Stimulated activated CD4-positive, alpha-beta T cell treated with anti-CD3 and anti-CD28 coated beads, Interleukin-1b, Interleukin-23, amount 100 ng/mL, for 24 hours (primary cell): ENCODE measurements around the gene ADAM12.

ENCODE experiments used
- DNase-seq, 4 experiments: peaks; one replicate each; pipeline ENCODE4 v3.0.0-alpha.2; 2020; ENCODE audit warnings: low read depth in 4 of 4, low spot score in 1 of 4

ADAM12 gene

DNA sequence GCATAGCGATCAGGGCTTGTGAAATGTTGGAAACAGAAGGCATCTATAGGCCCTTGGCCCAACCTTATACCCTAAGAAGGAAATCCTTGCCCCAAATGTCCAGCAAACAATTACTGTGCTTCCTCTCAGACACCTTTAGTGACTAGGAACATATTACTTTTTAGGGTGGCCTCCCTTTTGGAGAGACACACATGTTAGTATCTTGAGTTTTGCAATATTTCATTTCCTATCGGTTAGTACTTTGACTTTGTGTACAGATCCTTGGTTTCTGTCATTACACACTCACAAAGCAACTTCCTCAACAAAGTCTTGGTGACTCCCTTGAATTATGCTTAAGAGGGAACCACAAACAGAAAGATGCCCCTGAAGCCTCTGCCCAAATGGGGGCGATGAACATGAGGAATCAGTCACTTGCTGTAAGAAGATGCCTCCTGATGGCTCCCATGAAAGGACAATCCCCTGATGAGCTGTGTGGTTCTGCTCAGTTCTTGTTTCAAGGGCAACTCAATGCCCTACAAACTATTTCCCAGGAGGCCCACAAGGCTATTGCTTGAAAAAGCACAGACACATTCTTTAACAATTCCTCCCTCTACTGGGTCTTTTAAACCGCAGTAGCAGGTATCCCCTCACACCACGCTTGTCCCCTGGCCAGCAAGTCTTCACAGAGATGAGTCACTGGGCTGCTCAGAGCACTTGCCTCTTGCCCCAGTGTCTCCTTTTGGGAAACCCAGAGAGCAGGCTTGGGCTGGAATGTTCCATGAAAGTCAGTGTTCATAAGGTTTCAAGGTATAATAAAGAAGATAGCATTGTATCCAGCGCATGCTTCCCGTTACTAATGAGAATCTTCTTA lies 295.7 kb downstream of the ADAM12 start:
- no peak for DNase-seq

DNA sequence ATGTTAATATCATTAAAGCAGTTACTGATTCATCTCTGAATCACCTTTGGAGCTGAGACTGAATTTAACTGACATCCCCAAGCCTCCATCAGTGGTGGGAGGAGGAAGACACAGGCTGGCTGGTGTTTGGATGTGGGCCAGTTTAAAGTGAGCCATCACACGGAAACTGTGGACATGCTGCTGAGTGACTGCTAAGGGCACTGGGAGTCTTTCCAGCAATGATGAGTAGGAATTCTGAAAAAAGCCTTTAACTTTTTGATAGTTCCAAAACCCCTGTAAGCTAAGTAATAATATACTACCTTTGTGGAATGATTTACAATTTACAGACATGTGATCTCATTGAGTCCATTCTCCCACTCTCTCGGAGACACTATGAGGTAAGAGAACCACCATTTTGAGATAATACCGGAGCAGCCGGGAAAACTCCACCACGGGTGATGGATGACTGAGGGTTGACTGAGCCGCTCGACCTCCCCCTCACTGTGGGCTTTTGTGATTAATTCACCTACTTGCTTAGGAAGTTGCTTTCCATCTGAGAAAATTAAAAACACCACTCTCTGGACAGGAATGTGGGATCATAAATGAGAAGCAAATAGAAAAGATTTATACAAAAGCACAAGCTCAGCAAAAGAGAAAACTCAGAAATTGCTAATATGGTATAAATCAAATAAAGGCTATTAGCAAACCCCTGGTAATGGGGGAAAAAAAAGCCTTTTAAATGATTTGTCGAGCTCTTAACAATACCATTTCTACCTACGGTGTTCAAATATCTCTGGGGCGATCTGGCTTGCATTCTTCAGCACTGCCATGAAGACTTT lies 297.2 kb downstream of the ADAM12 start:
- no peak for DNase-seq

DNA sequence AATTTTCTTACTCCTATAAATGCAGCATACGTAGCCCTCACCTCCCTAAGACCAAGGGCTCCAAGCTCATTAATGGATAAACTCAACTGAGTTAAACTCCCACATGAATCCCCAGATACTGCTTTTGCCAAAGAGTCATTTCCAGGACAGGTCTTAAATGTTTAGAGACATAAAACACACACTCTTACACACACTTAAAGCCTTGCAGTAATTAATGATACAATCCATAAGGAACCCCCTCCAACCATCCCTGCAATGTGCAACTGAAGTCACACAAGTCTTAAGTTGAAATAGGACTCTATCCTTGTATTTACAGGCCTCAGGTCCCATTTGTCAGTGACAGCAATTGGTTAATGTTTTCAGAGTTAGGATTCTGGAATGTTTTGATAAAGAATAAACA lies 297.8 kb downstream of the ADAM12 start:
- no peak for DNase-seq

DNA sequence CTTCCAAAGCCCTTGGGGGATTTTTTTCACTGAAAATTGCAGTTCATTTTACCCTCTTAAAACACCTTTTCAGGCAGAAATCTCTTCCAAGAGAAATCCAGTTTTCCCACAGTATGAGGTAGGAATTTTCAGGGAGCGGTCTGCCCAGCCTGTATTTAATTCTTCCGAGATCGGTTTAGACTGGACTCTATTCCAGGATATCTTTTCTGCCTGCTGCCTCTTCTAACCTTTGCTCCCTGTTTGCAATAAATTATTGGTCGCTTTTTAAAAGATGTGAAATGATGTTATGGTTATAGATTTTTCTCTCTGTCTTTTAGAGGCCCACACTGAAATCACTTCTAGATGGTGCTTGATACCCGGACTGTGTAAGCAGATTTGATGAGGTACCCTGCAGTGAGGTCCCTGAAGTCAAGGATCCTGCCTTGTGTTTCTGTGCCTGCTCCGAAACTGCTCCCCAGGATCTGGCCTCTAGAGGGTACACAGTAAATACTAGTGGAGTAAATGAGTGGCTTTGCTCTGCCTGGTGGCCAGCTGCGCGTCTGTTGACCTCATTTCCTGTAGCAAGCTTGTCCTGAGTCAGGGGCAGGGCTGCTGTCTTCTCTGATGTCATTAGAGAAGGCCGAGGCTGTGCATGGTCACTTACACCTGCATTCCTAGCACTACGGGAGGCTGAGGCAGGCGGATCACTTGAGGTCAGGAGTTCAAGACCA lies 300.3 kb downstream of the ADAM12 start:
- DNase-seq, result no peak

DNA sequence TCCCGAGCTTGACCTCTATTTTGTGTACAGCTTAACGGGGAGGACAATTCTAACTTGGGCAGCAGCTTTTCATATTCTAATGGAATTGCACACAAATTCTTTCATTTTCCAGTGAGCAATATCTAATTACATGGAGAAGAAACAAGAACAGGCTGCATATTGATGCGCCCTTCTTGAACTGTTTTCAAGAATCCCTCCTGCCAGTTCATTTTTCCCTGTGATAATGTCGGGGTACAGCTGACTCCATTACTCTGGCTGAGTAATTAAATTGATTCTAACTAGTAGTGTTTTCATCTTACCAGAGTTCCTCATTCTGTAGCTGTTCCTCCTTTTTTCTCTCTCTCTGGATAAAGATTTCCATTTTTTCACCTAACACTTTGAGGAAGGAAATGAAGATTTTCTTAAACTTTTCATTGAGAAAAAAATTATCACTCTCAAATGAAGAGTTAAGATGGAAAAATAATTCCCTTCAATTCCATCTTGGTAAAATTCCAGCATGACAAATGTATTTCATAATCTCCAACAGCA lies 301.1 kb downstream of the ADAM12 start:
- DNase-seq, result no peak

DNA sequence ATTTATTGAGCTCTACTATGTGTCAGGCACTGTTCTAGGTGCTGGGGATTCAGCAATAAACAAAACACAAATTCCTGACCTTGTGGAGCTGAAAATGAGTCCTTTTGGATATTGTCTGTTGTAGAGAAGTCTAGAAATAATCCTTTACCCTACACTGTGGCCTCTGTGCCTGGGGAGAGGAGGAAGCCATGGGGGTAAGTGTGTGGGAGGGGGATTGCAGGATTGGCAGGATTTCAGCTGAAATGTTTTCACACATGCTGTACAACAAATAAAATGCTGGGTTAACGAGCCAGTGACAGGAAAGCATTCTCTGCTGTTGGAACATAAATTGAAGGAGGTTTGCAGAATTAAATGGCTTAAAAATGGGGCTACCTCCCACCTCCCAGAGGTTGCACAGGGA lies 302.5 kb downstream of the ADAM12 start:
- DNase-seq, result no peak

DNA sequence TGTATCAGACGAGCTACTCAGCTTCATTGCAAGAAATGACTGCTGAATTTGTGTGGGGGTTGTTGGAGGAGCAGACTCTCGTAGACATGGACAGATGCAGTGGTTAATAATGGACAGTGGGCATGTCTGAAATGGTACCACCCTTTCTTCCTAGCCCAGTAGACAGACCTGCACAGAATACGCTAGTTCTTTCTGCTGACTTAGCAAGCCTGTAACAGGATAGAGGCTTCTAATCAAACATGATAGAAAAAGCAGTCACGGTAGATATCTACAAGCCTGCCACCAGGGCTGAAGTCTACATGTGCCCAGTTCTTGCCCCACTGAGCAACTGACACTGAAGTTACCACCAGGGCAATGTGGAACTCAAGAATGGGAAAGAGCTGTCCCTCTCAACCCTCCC lies 303.9 kb downstream of the ADAM12 start:
- no peak for DNase-seq

DNA sequence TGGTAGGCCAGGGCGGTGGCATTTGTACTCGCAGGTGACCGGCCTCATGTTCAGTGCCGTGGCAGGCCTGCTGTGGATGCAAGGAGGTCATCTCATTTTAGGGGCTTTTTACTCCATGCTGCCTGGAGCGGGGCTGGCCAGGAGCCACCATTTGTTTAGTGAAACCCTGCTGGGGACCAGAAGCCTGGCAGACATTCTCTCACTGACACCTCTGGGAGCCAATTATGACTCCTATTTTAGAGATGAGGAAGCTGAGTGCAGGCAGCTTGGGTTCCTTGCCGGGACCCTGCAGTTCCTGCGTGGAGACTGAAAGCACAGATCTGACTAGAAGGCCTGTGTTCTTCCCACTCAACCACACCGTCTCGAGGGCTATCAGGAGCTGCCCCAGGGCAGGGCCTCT lies 305.3 kb downstream of the ADAM12 start:
- no peak for DNase-seq

DNA sequence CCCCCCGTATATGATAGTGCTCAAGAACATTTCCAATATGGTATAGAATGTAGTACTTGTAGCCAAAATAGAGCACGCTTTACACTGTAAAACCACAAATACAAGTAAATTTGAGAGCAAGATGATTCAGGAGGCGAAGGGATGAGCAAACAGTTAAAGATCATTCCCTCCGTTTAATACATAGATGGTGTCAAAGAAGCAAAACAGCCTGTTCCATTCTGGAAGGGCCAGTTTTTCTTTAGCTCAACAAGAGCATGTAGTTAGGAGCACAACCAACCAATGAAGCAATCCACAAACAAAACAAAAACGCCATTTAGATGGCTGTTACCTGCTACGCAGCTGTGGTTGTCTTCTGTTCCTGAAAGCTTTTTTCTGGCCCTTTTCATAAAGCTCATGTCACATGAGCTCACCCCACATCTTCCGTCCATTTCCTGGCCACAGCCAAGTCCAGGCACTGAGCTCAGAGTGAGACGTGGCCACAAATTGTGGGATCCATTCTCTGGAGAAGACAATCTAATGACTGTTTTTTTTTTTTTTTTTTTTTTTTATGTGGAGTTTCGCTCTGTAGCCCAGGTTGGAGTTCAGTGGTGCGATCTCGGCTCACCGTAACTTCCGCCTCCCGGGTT lies 306.3 kb downstream of the ADAM12 start:
- no peak for DNase-seq

DNA sequence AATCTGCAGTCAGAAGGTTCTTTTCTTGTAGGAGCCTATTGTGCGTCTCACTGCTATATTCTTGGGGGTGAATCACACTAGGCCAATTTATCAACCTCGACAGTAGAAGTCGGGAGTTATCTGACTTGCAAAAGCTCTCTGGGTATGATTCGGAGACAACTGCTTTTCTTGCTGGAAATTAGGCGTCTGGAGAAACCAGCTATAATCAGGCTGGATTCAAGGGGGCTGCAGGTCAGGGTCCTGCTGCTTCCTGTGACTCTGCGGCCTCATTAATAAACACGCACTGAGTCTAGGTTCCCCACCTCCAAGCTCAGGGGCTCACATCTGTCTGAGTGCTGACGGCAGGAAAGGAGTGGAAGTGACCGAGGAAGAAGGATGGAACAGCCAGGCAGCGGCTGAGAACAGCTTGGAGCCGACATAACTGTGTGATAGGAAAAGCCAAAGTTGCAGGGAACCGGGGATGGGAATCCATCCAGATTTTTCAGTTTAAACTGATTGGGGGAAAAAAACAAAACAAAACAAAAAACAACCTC lies 307.3 kb downstream of the ADAM12 start:
- no peak for DNase-seq

DNA sequence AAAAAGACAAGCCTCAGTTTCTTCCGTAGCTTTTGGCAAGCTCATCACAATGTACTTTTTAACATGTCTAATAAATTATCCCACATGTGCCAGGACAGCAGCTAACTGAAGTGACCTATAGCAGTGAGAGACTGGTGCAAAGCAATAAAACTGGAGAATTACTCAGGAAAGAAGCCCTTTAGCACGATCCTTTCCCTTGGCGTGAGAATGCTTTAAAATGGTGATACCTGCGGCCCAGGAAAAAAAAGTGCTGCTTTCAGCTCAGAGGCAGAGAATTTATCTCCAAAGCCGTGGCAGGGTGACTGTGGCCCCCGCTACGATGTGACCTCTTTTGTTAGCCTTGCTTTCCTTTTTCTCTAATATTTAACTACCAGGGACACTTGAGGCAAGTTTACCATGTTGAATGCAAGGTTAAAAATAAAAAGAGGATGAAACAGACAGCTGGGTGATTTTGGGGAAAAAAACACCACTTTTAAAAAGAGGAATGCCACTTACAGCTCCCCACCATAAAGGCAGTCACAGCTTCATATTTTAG lies 307.9 kb downstream of the ADAM12 start:
- DNase-seq, result no peak

DNA sequence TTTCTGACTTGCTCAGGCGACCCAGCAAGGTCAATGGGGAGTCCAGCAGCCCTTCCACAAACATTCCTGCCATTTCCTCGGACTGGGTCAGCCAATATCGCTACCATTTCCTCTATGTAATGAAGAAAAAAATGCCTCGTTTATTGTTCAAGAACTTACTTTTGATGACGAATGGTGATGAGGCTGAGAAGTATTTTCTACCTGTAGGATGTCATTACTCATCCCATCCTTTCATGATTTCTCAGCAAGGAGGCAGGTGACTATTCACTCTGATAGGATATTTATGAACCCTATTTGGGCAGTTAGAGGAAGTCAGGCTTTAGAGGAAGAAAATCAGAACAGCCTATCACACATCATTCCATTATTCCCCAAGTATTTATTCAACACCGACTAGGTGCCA lies 313.3 kb downstream of the ADAM12 start:
- DNase-seq, result no peak

DNA sequence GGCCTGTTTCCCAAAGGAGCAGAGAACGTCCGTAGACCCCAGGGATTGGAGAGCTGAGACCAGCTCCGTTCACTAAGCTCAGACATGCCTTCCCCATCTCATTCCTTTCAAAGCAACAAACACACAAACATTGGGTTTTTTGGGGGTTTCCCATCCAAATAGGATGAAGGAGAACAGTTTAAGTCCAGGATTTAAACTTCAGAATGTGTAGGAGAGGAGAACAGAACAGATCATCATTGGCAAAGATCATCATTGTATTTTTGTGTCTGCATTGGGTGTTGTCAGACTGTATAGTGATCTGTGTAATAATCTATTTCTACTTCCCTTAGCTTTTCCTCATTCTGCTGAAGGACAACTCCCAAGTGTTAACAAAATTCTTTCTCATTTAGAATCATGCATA lies 314.0 kb downstream of the ADAM12 start:
- no peak for DNase-seq

DNA sequence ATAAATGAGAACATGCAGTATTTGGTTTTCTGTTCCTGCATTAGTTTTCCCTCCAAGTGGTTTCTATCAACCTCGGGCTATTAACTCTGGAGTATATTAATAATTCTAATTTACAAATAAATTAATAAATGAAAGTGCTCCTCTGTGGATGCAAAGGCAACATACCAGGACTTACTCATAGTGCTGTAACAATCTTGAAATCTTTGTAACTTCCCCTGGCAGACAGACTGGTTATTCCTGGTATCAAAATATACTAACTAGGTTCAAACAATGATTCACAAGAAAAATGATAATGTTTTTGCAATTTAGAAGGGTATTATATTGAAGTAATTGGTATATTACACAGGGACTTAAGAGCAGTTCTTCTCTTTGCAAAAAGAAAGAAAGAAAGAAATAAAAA lies 314.7 kb downstream of the ADAM12 start:
- DNase-seq, result no peak

DNA sequence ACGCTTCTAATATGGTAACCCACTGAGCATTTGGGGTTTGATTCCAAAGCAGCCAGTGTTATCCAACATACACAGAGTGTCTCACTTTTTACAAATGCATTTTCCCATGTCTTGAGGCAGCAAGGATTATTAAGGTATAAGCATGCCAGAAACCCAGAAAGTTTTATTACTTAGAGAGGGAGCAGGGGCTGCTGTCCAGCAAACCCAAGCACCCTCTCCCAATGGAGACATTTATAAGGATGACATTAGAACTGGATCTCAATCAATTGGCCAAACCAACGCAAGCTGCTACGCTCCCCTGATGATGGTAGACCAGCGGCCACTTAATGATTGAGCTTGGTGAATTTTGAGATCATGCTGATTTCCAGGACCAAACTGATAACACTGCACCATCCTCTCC lies 315.7 kb downstream of the ADAM12 start:
- no peak for DNase-seq

DNA sequence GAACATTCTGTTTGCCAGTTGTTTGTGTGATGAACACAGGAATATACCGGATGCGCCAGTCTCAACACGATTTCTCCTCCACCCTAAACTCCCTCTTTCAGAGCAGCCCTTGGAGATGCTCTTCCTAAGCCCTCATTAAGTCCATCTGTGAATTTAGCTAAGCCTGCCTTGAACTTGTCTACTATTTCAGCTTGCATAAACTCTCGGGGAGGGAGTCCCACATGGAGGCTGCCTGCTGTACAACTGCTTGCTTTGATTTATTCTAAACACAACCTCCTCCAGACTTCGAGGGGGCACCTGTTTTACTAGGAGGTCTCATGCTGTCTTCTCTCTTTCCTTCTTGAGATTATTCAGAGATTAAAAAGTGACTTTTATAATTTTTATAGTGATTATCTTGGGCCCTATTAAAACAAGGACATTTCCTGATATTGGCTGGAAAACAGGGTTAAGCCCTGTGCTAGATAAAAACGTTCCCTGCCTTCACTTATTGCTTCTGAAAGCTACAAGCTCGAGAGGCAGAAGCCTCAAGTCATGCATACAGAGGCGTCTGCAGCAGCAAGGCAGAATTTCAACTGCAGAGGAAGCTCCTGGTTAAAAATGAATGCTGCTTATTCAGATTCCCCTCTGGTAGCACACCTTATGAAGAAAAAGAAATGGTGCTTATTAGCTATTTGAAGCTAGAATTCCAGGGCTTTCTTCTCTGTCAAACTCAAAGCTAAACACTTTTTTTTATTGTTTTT lies 317.6 kb downstream of the ADAM12 start:
- no peak for DNase-seq

DNA sequence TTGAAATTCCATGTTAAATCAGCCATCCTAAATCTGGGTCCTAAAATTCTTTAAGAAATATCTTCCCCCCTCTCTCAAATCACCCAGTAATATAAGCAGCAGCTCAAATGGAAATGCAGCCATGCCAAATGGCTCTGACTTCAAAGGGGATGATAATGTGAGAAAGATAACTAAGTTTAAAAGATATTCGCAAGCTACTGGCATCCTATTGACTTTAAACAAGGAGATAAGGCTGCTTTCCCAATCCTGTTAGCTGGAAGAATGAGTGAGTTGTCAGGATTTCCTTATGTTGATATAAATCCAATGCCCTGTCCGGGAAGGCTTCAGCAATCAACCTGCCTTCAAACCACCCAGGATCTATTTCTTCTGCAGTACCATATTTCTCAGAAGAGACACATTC lies 320.0 kb downstream of the ADAM12 start:
- no peak for DNase-seq

DNA sequence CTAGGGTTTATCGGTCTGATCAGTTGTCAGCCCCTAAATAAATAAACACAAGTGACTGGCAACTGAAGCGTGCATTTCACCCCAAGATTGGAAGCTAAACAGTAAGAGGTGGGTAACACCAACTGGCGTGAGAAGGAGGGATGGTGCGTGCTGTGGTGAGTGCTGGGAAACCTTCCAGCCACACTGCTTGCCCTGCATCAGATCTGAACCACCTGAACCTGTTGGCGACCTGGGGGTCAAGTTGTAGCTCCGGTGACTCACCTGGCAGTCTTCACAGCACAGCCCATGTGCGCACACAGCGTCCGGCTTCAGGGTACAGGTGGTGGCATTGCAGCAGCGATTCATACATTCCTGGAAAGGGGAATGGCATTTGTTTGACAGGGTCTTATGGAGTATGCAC lies 321.8 kb downstream of the ADAM12 start:
- no peak for DNase-seq

DNA sequence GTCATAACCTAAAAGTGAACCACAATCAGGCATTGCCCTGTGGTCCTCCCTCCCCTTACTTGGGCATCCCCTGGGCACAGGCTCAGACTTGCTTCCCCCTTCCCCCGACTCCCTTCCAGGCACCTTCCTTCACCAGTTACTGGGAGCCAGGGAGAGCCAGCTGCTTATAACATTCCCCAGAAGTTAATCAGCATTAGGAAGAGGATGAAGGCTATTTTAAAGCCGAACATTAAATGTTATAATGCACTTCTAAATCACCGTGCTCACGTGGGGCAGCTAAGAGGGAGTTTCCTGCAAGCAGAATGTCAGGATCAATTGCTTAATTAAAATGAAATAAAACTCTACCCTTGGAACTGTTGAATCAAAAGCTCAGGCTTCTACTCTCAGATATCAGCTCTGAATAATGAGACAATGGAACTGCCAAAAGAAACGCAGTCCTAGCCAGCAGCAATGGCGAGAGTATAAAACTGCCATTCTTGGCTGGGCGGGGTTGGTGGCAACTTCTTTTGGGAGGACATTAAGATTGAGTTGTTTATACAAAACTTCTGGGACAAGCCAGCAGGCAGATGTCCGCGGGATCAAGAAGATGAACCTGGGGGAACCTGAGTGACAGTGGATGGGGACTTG lies 322.4 kb downstream of the ADAM12 start:
- DNase-seq, result no peak
